ENCODE data around the gene SLC22A15. TPM values are rescaled to one million over a fixed set of nuclear protein-coding genes. Genes with fewer than 3 reads are reported as not detected.

Gene SLC22A15
- total RNA-seq, 2 experiments from 2014 or later = 0.82 to 2.8 TPM

DNA sequence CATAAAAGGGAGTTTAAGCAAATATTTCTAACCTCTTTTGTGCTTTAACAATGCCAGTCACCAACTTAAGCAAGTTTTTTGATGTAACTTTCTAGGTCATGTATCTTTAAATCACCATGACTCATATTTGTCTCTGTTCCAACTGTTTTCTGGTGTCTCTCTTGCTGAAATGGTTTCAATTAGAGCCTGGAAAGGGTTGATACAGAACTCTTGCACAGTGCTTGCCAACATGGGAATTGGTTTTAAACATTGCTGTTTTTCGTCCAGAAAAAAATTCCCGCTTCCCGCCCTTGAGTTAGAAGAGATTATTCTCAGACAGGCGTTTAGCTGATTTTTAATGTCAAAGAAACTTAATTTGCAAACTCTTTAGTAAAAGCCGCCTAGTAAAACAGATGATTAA is 46.4 kb upstream of the SLC22A15 start:
- no peak overlapping the region for H3K4me2 ChIP-seq (ENCODE audit: low read length)
- POLR2A ChIA-PET = no interaction called here
- intact Hi-C loops (cut with micrococcal nuclease; ENCODE audit: unreplicated experiment) = no loop called here
- no peak for TF ChIP-seq EZH2phosphoT487 (IDR thresholded peaks at IDR 0.05; ENCODE audit: borderline replicate concordance, low read depth, low read length)
- TF ChIP-seq, protein P1, sequence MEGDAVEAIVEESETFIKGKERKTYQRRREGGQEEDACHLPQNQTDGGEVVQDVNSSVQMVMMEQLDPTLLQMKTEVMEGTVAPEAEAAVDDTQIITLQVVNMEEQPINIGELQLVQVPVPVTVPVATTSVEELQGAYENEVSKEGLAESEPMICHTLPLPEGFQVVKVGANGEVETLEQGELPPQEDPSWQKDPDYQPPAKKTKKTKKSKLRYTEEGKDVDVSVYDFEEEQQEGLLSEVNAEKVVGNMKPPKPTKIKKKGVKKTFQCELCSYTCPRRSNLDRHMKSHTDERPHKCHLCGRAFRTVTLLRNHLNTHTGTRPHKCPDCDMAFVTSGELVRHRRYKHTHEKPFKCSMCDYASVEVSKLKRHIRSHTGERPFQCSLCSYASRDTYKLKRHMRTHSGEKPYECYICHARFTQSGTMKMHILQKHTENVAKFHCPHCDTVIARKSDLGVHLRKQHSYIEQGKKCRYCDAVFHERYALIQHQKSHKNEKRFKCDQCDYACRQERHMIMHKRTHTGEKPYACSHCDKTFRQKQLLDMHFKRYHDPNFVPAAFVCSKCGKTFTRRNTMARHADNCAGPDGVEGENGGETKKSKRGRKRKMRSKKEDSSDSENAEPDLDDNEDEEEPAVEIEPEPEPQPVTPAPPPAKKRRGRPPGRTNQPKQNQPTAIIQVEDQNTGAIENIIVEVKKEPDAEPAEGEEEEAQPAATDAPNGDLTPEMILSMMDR (conservative IDR thresholded peaks at IDR 0.05; ENCODE audit: low read length) = no peak
- H3K9me2 ChIP-seq (ENCODE audit: insufficient read depth, low read length) = no peaks in the 10 kb centered on the region
- H4K20me1 ChIP-seq (ENCODE audit: insufficient read depth, low read length) = no peaks in the 10 kb centered on the region
- BruUV-seq (replicated peaks) = no TSS peak
- H2AFZ ChIP-seq (ENCODE audit: low read length) = no peak overlapping the region
- CTCF ChIA-PET (ENCODE audit: unreplicated experiment) = no interaction called here
- H3K36me3 ChIP-seq (ENCODE audit: insufficient read depth, low read length) = no peaks in the 10 kb centered on the region
- H3K79me2 ChIP-seq (ENCODE audit: insufficient read depth, low read depth, low read length) = no peaks in the 10 kb centered on the region
- H3K9me3 ChIP-seq (ENCODE audit: low read length) = no peaks in the 10 kb centered on the region
- no peak overlapping the region for H3K27ac ChIP-seq (ENCODE audit: low read depth, low read length, poor library complexity, severe bottlenecking)
- no peaks in the 10 kb centered on the region for H3K4me1 ChIP-seq (ENCODE audit: insufficient read depth, low read length, poor library complexity, severe bottlenecking)
- H3K4me3 ChIP-seq (ENCODE audit: low read depth, low read length, poor library complexity, severe bottlenecking) = no peak overlapping the region
- no peak for DNase-seq (ENCODE audit: low spot score)

DNA sequence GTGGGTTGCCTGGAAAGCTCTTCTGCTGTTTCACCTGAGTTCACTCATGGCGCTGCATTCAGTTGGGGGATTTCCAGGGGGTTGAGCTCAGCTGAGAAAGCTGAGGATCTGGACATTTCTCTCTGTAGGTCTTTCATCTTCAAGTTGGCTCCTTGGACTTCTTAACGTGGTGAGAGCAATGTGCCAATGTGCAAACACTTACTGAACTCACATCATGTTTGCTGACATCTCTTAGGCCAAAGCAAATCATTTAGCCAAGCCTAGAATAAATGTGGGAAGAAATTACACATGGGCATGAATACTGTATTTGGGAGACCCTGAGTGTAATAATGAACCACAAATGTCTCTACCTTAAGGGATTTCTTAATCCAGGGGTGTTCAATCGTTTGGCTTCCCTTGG is 42.7 kb upstream of the SLC22A15 start:
- BruUV-seq (replicated peaks) = no TSS peak
- ChIA-PET CTCF (ENCODE audit: unreplicated experiment) (no interaction called here), POLR2A (no interaction called here)
- Histone ChIP-seq H2AFZ (ENCODE audit: low read length) (no peak overlapping the region), H4K20me1 (ENCODE audit: insufficient read depth, low read length) (no peaks in the 10 kb centered on the region), H3K4me3 (ENCODE audit: low read depth, low read length, poor library complexity, severe bottlenecking) (no peak overlapping the region), H3K9me3 (ENCODE audit: low read length) (no peaks in the 10 kb centered on the region), H3K4me1 (ENCODE audit: insufficient read depth, low read length, poor library complexity, severe bottlenecking) (no peaks in the 10 kb centered on the region), H3K4me2 (ENCODE audit: low read length) (no peak overlapping the region), H3K79me2 (ENCODE audit: insufficient read depth, low read depth, low read length) (no peaks in the 10 kb centered on the region), H3K36me3 (ENCODE audit: insufficient read depth, low read length) (no peaks in the 10 kb centered on the region), H3K27ac (ENCODE audit: low read depth, low read length, poor library complexity, severe bottlenecking) (no peak overlapping the region), H3K9me2 (ENCODE audit: insufficient read depth, low read length) (no peaks in the 10 kb centered on the region)
- no peak for DNase-seq (ENCODE audit: low spot score)
- TF ChIP-seq EZH2phosphoT487 (IDR thresholded peaks at IDR 0.05; ENCODE audit: borderline replicate concordance, low read depth, low read length) = no peak
- TF ChIP-seq, protein P1 (conservative IDR thresholded peaks at IDR 0.05; ENCODE audit: low read length) = no peak
- intact Hi-C loops (cut with micrococcal nuclease; ENCODE audit: unreplicated experiment) = no loop called here

DNA sequence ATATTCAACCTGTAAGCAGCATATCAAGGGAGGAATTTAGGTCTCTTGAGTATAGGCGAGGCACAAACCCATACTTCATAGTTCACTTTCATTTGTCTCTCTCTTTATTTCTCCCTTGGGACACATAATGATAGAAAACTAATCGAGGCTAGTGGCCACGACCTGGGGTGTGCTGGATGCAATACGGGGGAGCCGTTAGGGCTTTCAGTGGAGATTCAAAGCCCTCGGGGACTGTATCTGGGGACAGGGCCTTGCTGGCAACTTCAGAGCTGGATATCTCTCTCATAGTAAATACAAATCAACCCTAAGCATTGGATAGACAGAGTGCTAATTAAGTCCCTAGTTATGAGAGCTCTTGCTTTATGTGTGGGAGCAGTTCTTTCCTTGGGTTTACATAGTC is 36.9 kb upstream of the SLC22A15 start:
- Histone ChIP-seq H3K4me2 (ENCODE audit: low read length) (no peak overlapping the region), H3K9me2 (ENCODE audit: insufficient read depth, low read length) (no peaks in the 10 kb centered on the region), H3K9me3 (ENCODE audit: low read length) (no peaks in the 10 kb centered on the region), H3K36me3 (ENCODE audit: insufficient read depth, low read length) (no peaks in the 10 kb centered on the region), H3K4me3 (ENCODE audit: low read depth, low read length, poor library complexity, severe bottlenecking) (no peak overlapping the region), H3K4me1 (ENCODE audit: insufficient read depth, low read length, poor library complexity, severe bottlenecking) (no peaks in the 10 kb centered on the region), H3K79me2 (ENCODE audit: insufficient read depth, low read depth, low read length) (no peaks in the 10 kb centered on the region), H4K20me1 (ENCODE audit: insufficient read depth, low read length) (no peaks in the 10 kb centered on the region), H3K27ac (ENCODE audit: low read depth, low read length, poor library complexity, severe bottlenecking) (no peak overlapping the region), H2AFZ (ENCODE audit: low read length) (no peak overlapping the region)
- intact Hi-C loops (cut with micrococcal nuclease; ENCODE audit: unreplicated experiment) = no loop called here
- ChIA-PET CTCF (ENCODE audit: unreplicated experiment) (no interaction called here), POLR2A (interaction anchor here (0.6 kb wide), 1 partner anchor 167 kb away, joined by 7 read pairs; no protein-coding TSS in a partner anchor)
- BruUV-seq (replicated peaks) = no TSS peak
- DNase-seq (ENCODE audit: low spot score) = no peak
- TF ChIP-seq, protein P1 (conservative IDR thresholded peaks at IDR 0.05; ENCODE audit: low read length) = no peak

All from OCI-LY7 (cell line).